Neural progenitor cell (in vitro differentiated cells): ENCODE results near the gene PPM1K. TPM values are rescaled to one million over a fixed set of nuclear protein-coding genes. Genes with fewer than 3 reads are reported as not detected.

Experiments
- DNase-seq: peaks from one replicate; pipeline ENCODE4 v3.0.0-alpha.2; 2016; ENCODE audit warnings: low spot score
- H2AFZ ChIP-seq: fragments of 200-600 bp; sonication (generic); replicated peaks from 2 replicates; pipeline ENCODE4 v1.6.1; 2016; ENCODE audit warnings: antibody characterized with exemption
- H3F3A ChIP-seq: fragments of 200-600 bp; sonication (generic); 2 replicates; pipeline ENCODE4 v1.6.1; 2016; ENCODE audit warnings: antibody characterized with exemption, low read depth
- H3K27ac ChIP-seq: fragments of 200-600 bp; sonication (generic); 2 replicates; pipeline ENCODE4 v1.5.1; 2016; ENCODE audit warnings: mild to moderate bottlenecking
- H3K27me3 ChIP-seq: fragments of 200-600 bp; sonication (generic); 2 replicates; pipeline ENCODE4 v1.6.1; 2016; ENCODE audit warnings: mild to moderate bottlenecking, moderate library complexity
- H3K36me3 ChIP-seq: fragments of 200-600 bp; sonication (generic); 2 replicates; pipeline ENCODE4 v1.5.1; 2016
- H3K4me1 ChIP-seq: fragments of 200-600 bp; sonication (generic); 2 replicates; pipeline ENCODE4 v1.6.1; 2016; ENCODE audit warnings: mixed run types
- H3K4me2 ChIP-seq: fragments of 200-600 bp; sonication (generic); 2 replicates; pipeline ENCODE4 v1.6.1; 2016
- H3K4me3 ChIP-seq: fragments of 200-600 bp; sonication (generic); 2 replicates; pipeline ENCODE4 v1.5.1; 2016
- H3K79me2 ChIP-seq: fragments of 200-600 bp; sonication (generic); 2 replicates; pipeline ENCODE4 v1.6.1; 2016; ENCODE audit warnings: low read depth
- H3K9ac ChIP-seq: fragments of 200-600 bp; sonication (generic); 2 replicates; pipeline ENCODE4 v1.6.1; 2016
- H3K9me3 ChIP-seq: fragments of 200-600 bp; sonication (generic); 2 replicates; pipeline ENCODE4 v1.5.1; 2016; ENCODE audit warnings: low read depth
- H4K20me1 ChIP-seq: fragments of 200-600 bp; sonication (generic); 2 replicates; pipeline ENCODE4 v1.6.1; 2016; ENCODE audit warnings: low read depth
- H3K27ac Mint-ChIP-seq: 3 replicates; pipeline ENCODE4 v1.8.0; 2021; ENCODE audit warnings: mixed read lengths
- H3K27me3 Mint-ChIP-seq: 2 replicates; pipeline ENCODE4 v1.8.0; 2022; ENCODE audit warnings: low read depth, mild to moderate bottlenecking, inconsistent platforms, moderate library complexity, mixed read lengths; ENCODE audit not compliant: insufficient read depth
- H3K36me3 Mint-ChIP-seq: 3 replicates; pipeline ENCODE4 v1.8.0; 2021; ENCODE audit warnings: mixed read lengths
- H3K4me1 Mint-ChIP-seq: 3 replicates; pipeline ENCODE4 v1.8.0; 2021; ENCODE audit warnings: mixed read lengths
- H3K4me3 Mint-ChIP-seq: 3 replicates; pipeline ENCODE4 v1.8.0; 2021; ENCODE audit warnings: mild to moderate bottlenecking, moderate library complexity, mixed read lengths
- H3K9me3 Mint-ChIP-seq: 3 replicates; pipeline ENCODE4 v1.8.0; 2020; ENCODE audit warnings: mixed read lengths
- CTCF ChIP-seq: fragments of 200-600 bp; sonication (generic); IDR thresholded peaks from 2 replicates; pipeline ENCODE4 v1.5.1; 2017; ENCODE audit warnings: antibody characterized with exemption, mild to moderate bottlenecking
- EZH2 ChIP-seq: fragments of 200-600 bp; sonication (generic); IDR thresholded peaks from 2 replicates; pipeline ENCODE4 v1.6.1; 2017; ENCODE audit warnings: antibody characterized with exemption, mild to moderate bottlenecking, moderate library complexity
- EZH2phosphoT487 ChIP-seq: fragments of 200-600 bp; sonication (generic); IDR thresholded peaks from 2 replicates; pipeline ENCODE4 v1.6.1; 2017; ENCODE audit warnings: antibody characterized with exemption
- total RNA-seq: library from RNA; depleted of rRNA; stranded (reverse); fragments of >200 nt; gene quantifications from 2 replicates; pipeline ENCODE4 v1.2.3, GENCODE V29; 2015; ENCODE audit warnings: low replicate concordance

Gene PPM1K
- total RNA-seq, 1 donor from 2014 or later: 7.3 TPM

GRCh38 chr4:88215351-88215750 is 69.0 kb downstream of the PPM1K start:
- Histone ChIP-seq H3K4me3 (no peak overlapping the region), H3F3A (no peaks in the 10 kb centered on the region), H3K4me2 (no peak overlapping the region), H3K36me3 (no peaks in the 10 kb centered on the region), H3K9me3 (no peaks in the 10 kb centered on the region), H3K27me3 (no peaks in the 10 kb centered on the region), H3K79me2 (no peaks in the 10 kb centered on the region), H3K9ac (no peak overlapping the region), H2AFZ (no peak overlapping the region), H3K4me1 (no peaks in the 10 kb centered on the region), H3K27ac (no peak overlapping the region), H4K20me1 (no peaks in the 10 kb centered on the region)
- Mint-ChIP-seq H3K27ac (no peak overlapping the region), H3K9me3 (no peaks in the 10 kb centered on the region), H3K36me3 (no peaks in the 10 kb centered on the region), H3K4me3 (no peak overlapping the region), H3K27me3 (peaks cover 2% of the 10 kb centered on the region), H3K4me1 (peaks cover 3% of the 10 kb centered on the region)
- DNase-seq: no peak
- no peak for TF ChIP-seq EZH2
- TF ChIP-seq EZH2phosphoT487: no peak
- no peak for TF ChIP-seq CTCF

- no peaks in the 10 kb centered on the region for H3K36me3 ChIP-seq
- Mint-ChIP-seq H3K36me3 (no peaks in the 10 kb centered on the region), H3K4me1 (no peaks in the 10 kb centered on the region), H3K27ac (no peak overlapping the region), H3K4me3 (no peak overlapping the region), H3K9me3 (no peaks in the 10 kb centered on the region), H3K27me3 (peaks cover 2% of the 10 kb centered on the region)
- no peaks in the 10 kb centered on the region for H3K9me3 ChIP-seq
- no peak for TF ChIP-seq EZH2phosphoT487
- no peak for TF ChIP-seq EZH2
- no peak for TF ChIP-seq CTCF
- no peaks in the 10 kb centered on the region for H3K27me3 ChIP-seq
- H3K4me3 ChIP-seq: no peak overlapping the region
- no peak for DNase-seq
- no peaks in the 10 kb centered on the region for H4K20me1 ChIP-seq
- no peak overlapping the region for H3K27ac ChIP-seq
- H3K79me2 ChIP-seq: no peaks in the 10 kb centered on the region
- no peak overlapping the region for H3K4me2 ChIP-seq
- no peak overlapping the region for H2AFZ ChIP-seq
- no peaks in the 10 kb centered on the region for H3K4me1 ChIP-seq
- H3F3A ChIP-seq: no peaks in the 10 kb centered on the region
- H3K9ac ChIP-seq: no peak overlapping the region
Observed at GRCh38 chr4:88212253-88212561, 72.2 kb downstream of the PPM1K start.

GRCh38 chr4:88211473-88212252 is 72.7 kb downstream of the PPM1K start:
- Histone ChIP-seq H3K4me3 (no peak overlapping the region), H3K9ac (no peak overlapping the region), H3K27me3 (no peaks in the 10 kb centered on the region), H3K9me3 (no peaks in the 10 kb centered on the region), H3K79me2 (no peaks in the 10 kb centered on the region), H3K4me2 (no peak overlapping the region), H3K4me1 (no peaks in the 10 kb centered on the region), H3F3A (no peaks in the 10 kb centered on the region), H2AFZ (peak overlapping the region; percentile 66), H3K36me3 (no peaks in the 10 kb centered on the region), H4K20me1 (no peaks in the 10 kb centered on the region), H3K27ac (no peak overlapping the region)
- H3K4me1 Mint-ChIP-seq: no peaks in the 10 kb centered on the region
- TF ChIP-seq EZH2phosphoT487: no peak
- TF ChIP-seq CTCF: peak; percentile 87
- DNase-seq: peak; percentile 63
- no peaks in the 10 kb centered on the region for H3K36me3 Mint-ChIP-seq
- H3K9me3 Mint-ChIP-seq: no peaks in the 10 kb centered on the region
- H3K27ac Mint-ChIP-seq: no peak overlapping the region
- peaks cover 2% of the 10 kb centered on the region for H3K27me3 Mint-ChIP-seq
- no peak overlapping the region for H3K4me3 Mint-ChIP-seq
